GM19239 (cell line): ENCODE data around the gene TRIM42.

Experiments
- DNase-seq: peaks from one replicate; pipeline ENCODE4 v3.0.0; 2011; ENCODE audit warnings: low spot score; ENCODE audit not compliant: insufficient read length
- FAIRE-seq: peaks from 2 replicates; lab custom pipeline; 2011; peaks lifted over from hg19 to GRCh38; lab: Jason Lieb, UNC

Gene TRIM42

GRCh38 chr3:140677764-140678163 is at the start of gene TRIM42:
Gene TRIM42 (plus strand): TSS chr3:140678064. CDS start chr3:140678230, 166 bp downstream.
- FAIRE-seq (no peak), DNase-seq (no peak)

- DNase-seq (no peak), FAIRE-seq (no peak)
These were observed 49.3 kb upstream of the TRIM42 start for GRCh38 chr3:140628606-140629005.

- no peak for FAIRE-seq
- DNase-seq = no peak
These were observed 48.3 kb upstream of the TRIM42 start for GRCh38 chr3:140629357-140630137.

- FAIRE-seq (no peak), DNase-seq (no peak)
These were observed 47.5 kb upstream of the TRIM42 start for GRCh38 chr3:140630366-140630765.

GRCh38 chr3:140630866-140631265 is 47.0 kb upstream of the TRIM42 start:
- DNase-seq (no peak), FAIRE-seq (no peak)

- FAIRE-seq = no peak
These were observed 42.6 kb upstream of the TRIM42 start for GRCh38 chr3:140635276-140635675.

GRCh38 chr3:140636406-140637138 is 41.3 kb upstream of the TRIM42 start:
- no peak for FAIRE-seq

More at GRCh38 chr3:140635276-140635675, 42.6 kb upstream of the TRIM42 start:
- no peak for DNase-seq

GRCh38 chr3:140651287-140651686 is 26.6 kb upstream of the TRIM42 start:
- DNase-seq (no peak), FAIRE-seq (no peak)

More at GRCh38 chr3:140636406-140637138, 41.3 kb upstream of the TRIM42 start:
- no peak for DNase-seq

- FAIRE-seq (no peak), DNase-seq (no peak)
These were observed 22.2 kb upstream of the TRIM42 start for GRCh38 chr3:140655678-140656077.

GRCh38 chr3:140664111-140664510 is 13.8 kb upstream of the TRIM42 start:
- DNase-seq = no peak

GRCh38 chr3:140682586-140682985 is 4.7 kb downstream of the TRIM42 start:
- FAIRE-seq = no peak

More at GRCh38 chr3:140664111-140664510, 13.8 kb upstream of the TRIM42 start:
- no peak for FAIRE-seq

GRCh38 chr3:140686128-140686527 is 8.3 kb downstream of the TRIM42 start:
- FAIRE-seq (no peak), DNase-seq (peak; percentile 12)

More at GRCh38 chr3:140682586-140682985, 4.7 kb downstream of the TRIM42 start:
- DNase-seq = no peak

GRCh38 chr3:140686948-140687347 is 9.1 kb downstream of the TRIM42 start:
- FAIRE-seq = no peak
- no peak for DNase-seq

GRCh38 chr3:140695361-140696061 is 17.6 kb downstream of the TRIM42 start:
- no peak for DNase-seq
- FAIRE-seq = peak; percentile 18

- DNase-seq = no peak
- FAIRE-seq = no peak
These were observed 21.8 kb downstream of the TRIM42 start for GRCh38 chr3:140699516-140700231.

- FAIRE-seq (no peak), DNase-seq (no peak)
These were observed 24.4 kb downstream of the TRIM42 start for GRCh38 chr3:140702281-140702680.

- FAIRE-seq (no peak), DNase-seq (no peak)
These were observed 25.6 kb downstream of the TRIM42 start for GRCh38 chr3:140703496-140703895.

GRCh38 chr3:140704733-140705132 is 26.9 kb downstream of the TRIM42 start:
- FAIRE-seq (no peak), DNase-seq (no peak)

- no peak for FAIRE-seq
- DNase-seq = no peak
These were observed 28.1 kb downstream of the TRIM42 start for GRCh38 chr3:140705954-140706353.

- DNase-seq (no peak), FAIRE-seq (no peak)
These were observed 28.5 kb downstream of the TRIM42 start for GRCh38 chr3:140706360-140706759.
